Epithelial cell of esophagus (primary cell): ENCODE results near the gene UGT3A1.
"Not testable (repeated sequence)": the region's sequence is repeated elsewhere in the genome, so short reads cannot be mapped to it uniquely, and the experiment has no call there.

Experiments
- DNase-seq: peaks from one replicate; pipeline ENCODE4 v3.0.0; 2010; ENCODE audit warnings: low read depth
- H3K4me3 ChIP-seq: 2 replicates; pipeline ENCODE4 v1.5.1; 2011; ENCODE audit warnings: mild to moderate bottlenecking, low read length, control low read depth
- CTCF ChIP-seq: IDR thresholded peaks from 2 replicates; pipeline ENCODE4 v1.5.1; 2011; ENCODE audit warnings: low read depth, mild to moderate bottlenecking, low read length, control low read depth, inconsistent platforms; ENCODE audit not compliant: insufficient read depth; ENCODE audit errors: missing control alignments

Gene UGT3A1

GRCh38 chr5:35988529-35988928, 2.7 kb downstream of the UGT3A1 start:
- DNase-seq: no peak
- no peak overlapping the region for H3K4me3 ChIP-seq
- no peak for TF ChIP-seq CTCF

- no peak for DNase-seq
- no peak for TF ChIP-seq CTCF
- no peak overlapping the region for H3K4me3 ChIP-seq
Observed at GRCh38 chr5:35987776-35988175, 3.4 kb downstream of the UGT3A1 start.

GRCh38 chr5:35979715-35980114, 11.5 kb downstream of the UGT3A1 start:
- TF ChIP-seq CTCF: no peak
- DNase-seq: no peak

GRCh38 chr5:35976859-35977258, 14.3 kb downstream of the UGT3A1 start:
- DNase-seq, H3K4me3 ChIP-seq: not testable (repeated sequence)

More at GRCh38 chr5:35979715-35980114, 11.5 kb downstream of the UGT3A1 start:
- H3K4me3 ChIP-seq: no peak overlapping the region

GRCh38 chr5:35974570-35974969, 16.6 kb downstream of the UGT3A1 start:
- H3K4me3 ChIP-seq: no peak overlapping the region
- DNase-seq: no peak
- TF ChIP-seq CTCF: no peak

GRCh38 chr5:35971878-35972210, 19.3 kb downstream of the UGT3A1 start:
- H3K4me3 ChIP-seq: no peak overlapping the region
- no peak for DNase-seq
- no peak for TF ChIP-seq CTCF

GRCh38 chr5:35971186-35971877, 19.9 kb downstream of the UGT3A1 start:
- no peak for TF ChIP-seq CTCF
- no peak overlapping the region for H3K4me3 ChIP-seq
- no peak for DNase-seq
